K562 (cell line): ENCODE measurements around the gene MPZL3. TPM values are rescaled to one million over a fixed set of nuclear protein-coding genes. Genes with fewer than 3 reads are reported as not detected.

ENCODE experiments used
- CREB3 ChIP-seq: fragments of 450-650 bp; conservative IDR thresholded peaks from 2 replicates; pipeline ENCODE4 v1.6.1; 2016; ENCODE audit warnings: missing genetic modification characterization, low read depth, mild to moderate bottlenecking, missing compliant biosample characterization, moderate library complexity
- E2F8 ChIP-seq: fragments of 450-650 bp; IDR thresholded peaks from 2 replicates; pipeline ENCODE4 v1.7.1; 2018; ENCODE audit warnings: mild to moderate bottlenecking, low read depth; ENCODE audit not compliant: partially characterized antibody
- HSF4 ChIP-seq: fragments of 250-450 bp; sonication (Bioruptor Pico); IDR thresholded peaks from 2 replicates; pipeline ENCODE4 v2.1.2; 2022; ENCODE audit warnings: mild to moderate bottlenecking, moderate library complexity, borderline replicate concordance
- ZNF12 ChIP-seq: sonication (generic); formaldehyde crosslinking; IDR thresholded peaks from 2 replicates; pipeline ENCODE4 v1.4.0; 2020; ENCODE audit warnings: mild to moderate bottlenecking, missing genetic modification reagents
- ZNF785 ChIP-seq: fragments of 250-450 bp; sonication (Bioruptor Pico); IDR thresholded peaks from 2 replicates; pipeline ENCODE4 v1.4.0; 2020; ENCODE audit warnings: mild to moderate bottlenecking
- polyA plus RNA-seq, 8 experiments: library from polyadenylated mRNA; depleted of rRNA in 4 of 8; stranded (reverse) in 5 of 8; unstranded in 3 of 8; fragments of >200 nt; fragmentation: Nextera tagmentation in 2 of 8; fragmentation: Illumina TruSeq in 1 of 8; extraction: Ambion mirVana in 2 of 8; extraction: Trizol in 1 of 8; gene quantifications; 2 replicates each; pipeline versions ENCODE4 v1.2.1 to v1.2.3, GENCODE V29; 2011 to 2014; ENCODE audit warnings: inconsistent platforms in 1 of 8, missing spikeins in 1 of 8
- total RNA-seq, 7 experiments: library from RNA; depleted of rRNA in 6 of 7; stranded (reverse); fragments of >200 nt in 6 of 7; fragmentation: Illumina TruSeq in 2 of 7; extraction: Trizol in 2 of 7; gene quantifications; 2 replicates each; pipeline versions ENCODE4 v1.2.1 to v1.2.3, GENCODE V29; 2011 to 2021; ENCODE audit warnings: low replicate concordance in 1 of 7

Gene MPZL3
- total and polyA plus RNA-seq, 9 of the 15 experiments (the other 6 are each of a cell fraction or from before 2014, with no cell fraction given): 0.97 to 2.9 (median 1.6) TPM

GRCh38 chr11:118202599-118203422 is 49.4 kb downstream of the MPZL3 start (continued):
- TF ChIP-seq HSF4 (CRISPR knock-in tag) (no peak), ZNF785 (no peak), E2F8 (no peak), ZNF12 (no peak), CREB3 (tag) (no peak)
